SK-N-SH (cell line): ENCODE data around the gene BCAS3. TPM values are rescaled to one million over a fixed set of nuclear protein-coding genes. Genes with fewer than 3 reads are reported as not detected.

Experiments used
- CTCF ChIA-PET: fragments of 300-600, 350-600 bp; formaldehyde crosslinking; extraction: SDS; loops from one replicate; lab custom pipeline; 2021; lab: Yijun Ruan, JAX
- POLR2A ChIA-PET: fragments of 350-600 bp; sonication (Branson Sonifier 250); formaldehyde crosslinking; extraction: SDS; loops from one replicate; lab custom pipeline; 2020; ENCODE audit warnings: antibody characterized with exemption, inconsistent platforms; lab: Yijun Ruan, JAX
- DNase-seq: peaks from one replicate; pipeline ENCODE4 v3.0.0; 2012
- H2AFZ ChIP-seq: fragments of 200-600 bp; sonication (generic); 2 replicates; pipeline ENCODE4 v1.8.1; 2016; ENCODE audit warnings: antibody characterized with exemption, mild to moderate bottlenecking, low read depth
- H3F3A ChIP-seq: fragments of 200-600 bp; sonication (generic); replicated peaks from 2 replicates; pipeline ENCODE3; 2016; ENCODE audit warnings: antibody characterized with exemption, mild to moderate bottlenecking; ENCODE audit not compliant: insufficient read depth
- H3K27ac ChIP-seq, 2 experiments: fragments of 200-500 bp in 1 of 2; fragments of 200-600 bp in 1 of 2; sonication (Bioruptor generic) in 1 of 2; sonication (generic), shearing (Covaris generic) in 1 of 2; 2 replicates each; pipeline versions ENCODE4 v1.5.1 to v1.6.1; 2014 to 2016; ENCODE audit warnings: low read depth in 2 of 2, inconsistent platforms in 1 of 2, low read length in 1 of 2, mild to moderate bottlenecking in 1 of 2, mixed read lengths in 1 of 2
- H3K27me3 ChIP-seq: fragments of 200-600 bp; sonication (generic), shearing (Covaris generic); 2 replicates; pipeline ENCODE4 v1.6.1; 2016; ENCODE audit warnings: mixed run types; ENCODE audit not compliant: insufficient read depth
- H3K36me3 ChIP-seq, 2 experiments: fragments of 200-500 bp in 1 of 2; fragments of 200-600 bp in 1 of 2; sonication (Bioruptor generic) in 1 of 2; sonication (generic) in 1 of 2; replicated peaks in 1 of 2; 2 replicates each; pipeline versions ENCODE3 to v1.5.1; 2014 to 2016; ENCODE audit warnings: low read length in 1 of 2, mild to moderate bottlenecking in 1 of 2; ENCODE audit not compliant: insufficient read depth in 2 of 2, control insufficient read depth in 1 of 2
- H3K4me1 ChIP-seq, 2 experiments: fragments of 200-500 bp in 1 of 2; fragments of 200-600 bp in 1 of 2; sonication (Bioruptor generic) in 1 of 2; sonication (generic), shearing (Covaris generic) in 1 of 2; 2 replicates each; pipeline versions ENCODE4 v1.5.1 to v1.6.1; 2014 to 2016; ENCODE audit warnings: low read depth in 1 of 2, low read length in 1 of 2, mixed run types in 1 of 2; ENCODE audit not compliant: insufficient read depth in 2 of 2, control insufficient read depth in 1 of 2
- H3K4me2 ChIP-seq: fragments of 200-600 bp; sonication (generic), shearing (Covaris generic); 2 replicates; pipeline ENCODE4 v1.6.1; 2017; ENCODE audit warnings: mixed run types
- H3K4me3 ChIP-seq, 2 experiments: fragments of 200-500 bp in 1 of 2; fragments of 200-600 bp in 1 of 2; sonication (Bioruptor generic) in 1 of 2; sonication (generic), shearing (Covaris generic) in 1 of 2; 2 replicates each; pipeline versions ENCODE4 v1.5.1 to v1.8.1; 2014 to 2016; ENCODE audit warnings: low read depth in 2 of 2, inconsistent platforms in 1 of 2, low read length in 1 of 2, mild to moderate bottlenecking in 1 of 2, mixed read lengths in 1 of 2, moderate library complexity in 1 of 2
- H3K79me2 ChIP-seq: fragments of 200-600 bp; sonication (generic); 2 replicates; pipeline ENCODE4 v1.8.1; 2017; ENCODE audit warnings: mild to moderate bottlenecking; ENCODE audit not compliant: insufficient read depth
- H3K9ac ChIP-seq: fragments of 200-600 bp; sonication (generic); 2 replicates; pipeline ENCODE4 v1.6.1; 2017; ENCODE audit warnings: mixed run types
- H3K9me2 ChIP-seq: fragments of 200-600 bp; sonication (generic); 2 replicates; pipeline ENCODE4 v1.6.1; 2017; ENCODE audit warnings: mixed run types
- H3K9me3 ChIP-seq: fragments of 200-600 bp; sonication (generic); 2 replicates; pipeline ENCODE4 v1.6.1; 2017; ENCODE audit warnings: mixed run types, mild to moderate bottlenecking, moderate library complexity
- H4K20me1 ChIP-seq: fragments of 200-600 bp; sonication (generic); 2 replicates; pipeline ENCODE4 v1.6.1; 2017; ENCODE audit warnings: mild to moderate bottlenecking, mixed run types; ENCODE audit not compliant: insufficient read depth
- GATA2 ChIP-seq: sonication (generic); formaldehyde crosslinking; IDR thresholded peaks from 2 replicates; pipeline ENCODE4 v1.5.0; 2020; ENCODE audit warnings: mild to moderate bottlenecking, missing genetic modification reagents
- JUND ChIP-seq: IDR thresholded peaks from 2 replicates; pipeline ENCODE4 v1.4.0; 2012
- MEF2A ChIP-seq: IDR thresholded peaks from 2 replicates; pipeline ENCODE4 v1.4.0; 2012; ENCODE audit warnings: low read depth, borderline replicate concordance
- MXI1 ChIP-seq: IDR thresholded peaks from 2 replicates; pipeline ENCODE4 v1.6.1; 2012; ENCODE audit warnings: mild to moderate bottlenecking, low read depth, low read length, improper control_type of control experiment
- NRF1 ChIP-seq: IDR thresholded peaks from 2 replicates; pipeline ENCODE4 v1.6.1; 2012; ENCODE audit warnings: low read depth, mild to moderate bottlenecking, low read length
- RFX5 ChIP-seq: IDR thresholded peaks from 2 replicates; pipeline ENCODE4 v1.6.1; 2012; ENCODE audit warnings: mild to moderate bottlenecking, improper control_type of control experiment, low read length
- RXRA ChIP-seq: IDR thresholded peaks from 2 replicates; pipeline ENCODE4 v1.4.0; 2012; ENCODE audit warnings: low read depth, mild to moderate bottlenecking, borderline replicate concordance
- SMC3 ChIP-seq: IDR thresholded peaks from 2 replicates; pipeline ENCODE4 v1.6.1; 2012; ENCODE audit warnings: low read depth, low read length, improper control_type of control experiment
- TAF1 ChIP-seq: IDR thresholded peaks from 2 replicates; pipeline ENCODE4 v1.6.1; 2012; ENCODE audit warnings: low read depth, mild to moderate bottlenecking, low read length, moderate library complexity, borderline replicate concordance
- TCF12 ChIP-seq: IDR thresholded peaks from 2 replicates; pipeline ENCODE4 v1.4.0; 2012
- TEAD4 ChIP-seq: IDR thresholded peaks from 2 replicates; pipeline ENCODE4 v1.4.0; 2012; ENCODE audit warnings: mild to moderate bottlenecking, borderline replicate concordance; ENCODE audit not compliant: insufficient read depth
- YY1 ChIP-seq: IDR thresholded peaks from 2 replicates; pipeline ENCODE4 v1.4.0; 2012; ENCODE audit warnings: low read depth, mild to moderate bottlenecking
- WGBS: methylation state at CpG from one replicate; pipeline ENCODE4 v1.1.6; 2017; ENCODE audit warnings: low lambda C conversion rate; 5-methylcytosine and 5-hydroxymethylcytosine counted together
- polyA plus RNA-seq, 3 experiments: library from polyadenylated mRNA; depleted of rRNA; stranded (reverse); fragments of >200 nt; gene quantifications; 2 replicates each; pipeline ENCODE4 v1.2.3, GENCODE V29; 2012
- TF ChIP-seq, protein P1 (sequence below): IDR thresholded peaks from 2 replicates; pipeline ENCODE4 v1.6.1; 2012; ENCODE audit warnings: mild to moderate bottlenecking, low read depth, low read length, moderate library complexity
- TF ChIP-seq, protein P2 (sequence below): IDR thresholded peaks from 2 replicates; pipeline ENCODE4 v1.4.0; 2012; ENCODE audit warnings: low read depth
- TF ChIP-seq, protein P3 (sequence below): fragments of 150-350 bp; IDR thresholded peaks from 2 replicates; pipeline ENCODE4 v1.6.1; 2016; ENCODE audit warnings: mild to moderate bottlenecking, low read depth, low read length

The BCAS3 gene
- polyA plus RNA-seq, 1 of the 3 experiments (the other 2 are of a cell fraction) = 5.9 TPM

DNA sequence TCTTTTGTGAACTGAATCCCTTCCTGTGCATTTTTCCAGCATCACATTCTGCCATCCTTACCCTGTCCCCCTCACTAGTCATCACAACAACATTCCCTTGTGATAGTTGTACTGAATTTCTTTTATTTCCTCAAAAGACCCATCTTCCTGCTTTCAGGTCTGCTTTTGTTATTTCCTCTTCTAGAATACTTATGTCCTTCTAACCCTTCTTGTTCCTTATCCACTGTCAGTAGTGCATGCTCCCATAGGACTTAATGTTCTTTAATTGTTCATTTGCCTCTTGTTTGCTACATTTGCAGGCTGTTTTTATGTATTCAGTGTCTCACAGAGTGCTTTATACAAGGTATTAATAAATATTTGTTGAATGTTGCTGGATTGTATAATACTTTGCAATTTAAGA lies 73.0 kb downstream of the BCAS3 start (continued):
- TF ChIP-seq, protein P1, sequence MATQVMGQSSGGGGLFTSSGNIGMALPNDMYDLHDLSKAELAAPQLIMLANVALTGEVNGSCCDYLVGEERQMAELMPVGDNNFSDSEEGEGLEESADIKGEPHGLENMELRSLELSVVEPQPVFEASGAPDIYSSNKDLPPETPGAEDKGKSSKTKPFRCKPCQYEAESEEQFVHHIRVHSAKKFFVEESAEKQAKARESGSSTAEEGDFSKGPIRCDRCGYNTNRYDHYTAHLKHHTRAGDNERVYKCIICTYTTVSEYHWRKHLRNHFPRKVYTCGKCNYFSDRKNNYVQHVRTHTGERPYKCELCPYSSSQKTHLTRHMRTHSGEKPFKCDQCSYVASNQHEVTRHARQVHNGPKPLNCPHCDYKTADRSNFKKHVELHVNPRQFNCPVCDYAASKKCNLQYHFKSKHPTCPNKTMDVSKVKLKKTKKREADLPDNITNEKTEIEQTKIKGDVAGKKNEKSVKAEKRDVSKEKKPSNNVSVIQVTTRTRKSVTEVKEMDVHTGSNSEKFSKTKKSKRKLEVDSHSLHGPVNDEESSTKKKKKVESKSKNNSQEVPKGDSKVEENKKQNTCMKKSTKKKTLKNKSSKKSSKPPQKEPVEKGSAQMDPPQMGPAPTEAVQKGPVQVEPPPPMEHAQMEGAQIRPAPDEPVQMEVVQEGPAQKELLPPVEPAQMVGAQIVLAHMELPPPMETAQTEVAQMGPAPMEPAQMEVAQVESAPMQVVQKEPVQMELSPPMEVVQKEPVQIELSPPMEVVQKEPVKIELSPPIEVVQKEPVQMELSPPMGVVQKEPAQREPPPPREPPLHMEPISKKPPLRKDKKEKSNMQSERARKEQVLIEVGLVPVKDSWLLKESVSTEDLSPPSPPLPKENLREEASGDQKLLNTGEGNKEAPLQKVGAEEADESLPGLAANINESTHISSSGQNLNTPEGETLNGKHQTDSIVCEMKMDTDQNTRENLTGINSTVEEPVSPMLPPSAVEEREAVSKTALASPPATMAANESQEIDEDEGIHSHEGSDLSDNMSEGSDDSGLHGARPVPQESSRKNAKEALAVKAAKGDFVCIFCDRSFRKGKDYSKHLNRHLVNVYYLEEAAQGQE = no peak
- TF ChIP-seq MXI1 (no peak), NRF1 (no peak), TCF12 (no peak), JUND (no peak), RFX5 (no peak), RXRA (no peak)
- TF ChIP-seq, protein P2, sequence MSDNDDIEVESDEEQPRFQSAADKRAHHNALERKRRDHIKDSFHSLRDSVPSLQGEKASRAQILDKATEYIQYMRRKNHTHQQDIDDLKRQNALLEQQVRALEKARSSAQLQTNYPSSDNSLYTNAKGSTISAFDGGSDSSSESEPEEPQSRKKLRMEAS = no peak
- TF ChIP-seq, all 33 proteins: peak for 0

DNA sequence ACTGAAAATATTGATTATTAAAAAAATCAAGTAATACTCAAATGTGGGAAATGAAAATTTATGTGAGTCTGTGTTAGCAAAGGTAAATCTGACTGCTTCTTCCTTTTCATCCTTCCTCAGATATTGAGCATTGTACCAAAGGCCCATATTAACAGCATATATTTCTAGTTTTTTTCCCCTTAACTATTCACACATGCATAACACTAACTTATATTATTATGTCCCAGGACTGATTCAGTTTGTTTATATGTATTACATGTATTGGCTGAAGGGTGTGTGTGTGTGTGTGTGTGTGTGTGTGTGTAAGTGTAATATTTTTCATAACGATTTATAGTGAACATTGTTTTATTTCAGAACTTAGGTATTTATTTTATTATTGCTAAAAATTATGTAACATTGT lies 74.2 kb downstream of the BCAS3 start:
- H3K9me3 ChIP-seq = peaks cover 10% of the 10 kb centered on the region; the same call in 1 of the 2 replicates
- no peak overlapping the region for H3K27ac ChIP-seq
- POLR2A ChIA-PET = no interaction called here
- H3K4me2 ChIP-seq = no peak overlapping the region
- H3K79me2 ChIP-seq = no peaks in the 10 kb centered on the region
- H3K36me3 ChIP-seq = peaks cover 0 to 11% of the 10 kb centered on the region in 2 experiments
- CTCF ChIA-PET = no interaction called here
- no peak overlapping the region for H3K9ac ChIP-seq
- no peak overlapping the region for H3K4me3 ChIP-seq
- H3K4me1 ChIP-seq = no peaks in the 10 kb centered on the region
- H4K20me1 ChIP-seq = no peaks in the 10 kb centered on the region
- TF ChIP-seq YY1 (no peak), MEF2A (no peak)
- 95% methylated on average over 1 of the region's 1 CpG for WGBS
- H3K27me3 ChIP-seq = no peaks in the 10 kb centered on the region
- DNase-seq = no peak
- no peak overlapping the region for H2AFZ ChIP-seq
- no peaks in the 10 kb centered on the region for H3F3A ChIP-seq
- no peaks in the 10 kb centered on the region for H3K9me2 ChIP-seq

DNA sequence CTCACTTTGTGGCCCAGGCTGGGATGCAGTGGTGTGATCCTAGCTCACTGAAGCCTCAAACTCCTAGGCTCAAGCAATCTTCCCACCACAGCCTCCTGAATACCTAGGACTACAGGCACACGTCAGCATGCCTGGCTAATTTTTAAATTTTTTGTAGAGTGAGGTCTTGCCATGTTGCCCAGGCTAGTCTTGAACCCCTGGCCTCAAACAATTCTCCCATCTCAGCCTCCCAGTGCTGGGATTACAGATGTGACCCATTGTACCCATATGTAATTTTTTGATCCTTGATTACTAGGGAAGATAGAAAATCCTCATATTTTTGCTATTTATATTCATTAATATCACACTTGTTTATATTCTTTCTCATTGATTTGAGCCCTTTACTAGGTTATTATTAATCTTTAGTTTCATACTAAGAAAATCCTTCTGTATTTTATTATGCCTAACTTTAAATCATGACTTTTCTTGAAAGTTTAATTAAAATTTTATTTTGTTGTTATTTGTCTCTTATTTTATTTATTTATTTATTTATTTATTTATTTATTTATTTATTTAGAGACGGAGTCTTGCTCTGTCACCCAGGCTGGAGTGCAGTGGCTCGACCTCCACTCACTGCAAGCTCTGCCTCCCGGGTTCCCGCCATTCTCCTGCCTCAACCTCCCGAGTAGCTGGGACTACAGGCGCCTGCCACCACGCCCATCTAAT lies 75.4 kb downstream of the BCAS3 start:
- WGBS = 92% methylated on average over 8 of the region's 8 CpGs
- H3K4me1 ChIP-seq = no peaks in the 10 kb centered on the region
- H3K4me2 ChIP-seq = no peak overlapping the region
- POLR2A ChIA-PET = no interaction called here
- peaks cover 0 to 11% of the 10 kb centered on the region in 2 experiments for H3K36me3 ChIP-seq
- H3K9me3 ChIP-seq = peaks cover 10% of the 10 kb centered on the region
- no peak for DNase-seq
- H3F3A ChIP-seq = no peaks in the 10 kb centered on the region
- H3K4me3 ChIP-seq = no peak overlapping the region
- H3K27me3 ChIP-seq = no peaks in the 10 kb centered on the region
- no peaks in the 10 kb centered on the region for H3K9me2 ChIP-seq
- H3K27ac ChIP-seq = no peak overlapping the region
- H3K9ac ChIP-seq = no peak overlapping the region
- no peaks in the 10 kb centered on the region for H3K79me2 ChIP-seq
- H4K20me1 ChIP-seq = no peaks in the 10 kb centered on the region
- H2AFZ ChIP-seq = no peak overlapping the region
- TF ChIP-seq, protein P3, sequence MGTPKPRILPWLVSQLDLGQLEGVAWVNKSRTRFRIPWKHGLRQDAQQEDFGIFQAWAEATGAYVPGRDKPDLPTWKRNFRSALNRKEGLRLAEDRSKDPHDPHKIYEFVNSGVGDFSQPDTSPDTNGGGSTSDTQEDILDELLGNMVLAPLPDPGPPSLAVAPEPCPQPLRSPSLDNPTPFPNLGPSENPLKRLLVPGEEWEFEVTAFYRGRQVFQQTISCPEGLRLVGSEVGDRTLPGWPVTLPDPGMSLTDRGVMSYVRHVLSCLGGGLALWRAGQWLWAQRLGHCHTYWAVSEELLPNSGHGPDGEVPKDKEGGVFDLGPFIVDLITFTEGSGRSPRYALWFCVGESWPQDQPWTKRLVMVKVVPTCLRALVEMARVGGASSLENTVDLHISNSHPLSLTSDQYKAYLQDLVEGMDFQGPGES = no peak
- no peak for TF ChIP-seq RFX5
- no peak for TF ChIP-seq GATA2 (CRISPR knock-in tag)
- no peak for TF ChIP-seq NRF1
- no peak for TF ChIP-seq RXRA
- TF ChIP-seq, protein P1 = no peak
- no peak for TF ChIP-seq SMC3
- no peak for TF ChIP-seq TEAD4
- no peak for TF ChIP-seq TAF1
- TF ChIP-seq, all 33 proteins: peak for 0
- CTCF ChIA-PET = interaction anchor here (0.9 kb wide), 1 partner anchor 10 kb away, joined by 3 read pairs; no protein-coding TSS in a partner anchor
